ENCODE measurements around the gene CAMSAP1.

Gene CAMSAP1

GRCh38 chr9:135826188-135826545 lies 81.2 kb downstream of the CAMSAP1 start:
- H4K8ac ChIP-seq (ENCODE audit: low read length) = no peak overlapping the region
- no peak for DNase-seq
- no peak overlapping the region for H3K4me3 ChIP-seq (ENCODE audit: insufficient read depth in 1 of 2, low read depth in 1 of 2, low read length in 2 of 2)
- H3K9ac ChIP-seq (ENCODE audit: low read length) = no peak overlapping the region
- no peaks in the 10 kb centered on the region for H3K27me3 ChIP-seq (ENCODE audit: control insufficient read depth in 1 of 2, insufficient read depth in 1 of 2, low read length in 2 of 2)
- no peak overlapping the region for H2BK120ac ChIP-seq (ENCODE audit: low read depth, low read length)
- no peak overlapping the region for H2BK12ac ChIP-seq (ENCODE audit: low read length in 2 of 2)
- H3K23ac ChIP-seq (ENCODE audit: low read length in 2 of 2) = no peak overlapping the region
- H3K18ac ChIP-seq (ENCODE audit: low read depth in 1 of 2, low read length in 2 of 2) = no peak overlapping the region
- peaks cover 2% of the 10 kb centered on the region for H3K4me1 ChIP-seq (ENCODE audit: control insufficient read depth, insufficient read depth, low read depth, low read length)
- no peak overlapping the region for H3K4ac ChIP-seq (ENCODE audit: low read depth in 1 of 2, low read length in 2 of 2)
- H3K9me3 ChIP-seq (ENCODE audit: control insufficient read depth, low read length) = peaks cover 9% of the 10 kb centered on the region
- H2AK5ac ChIP-seq (ENCODE audit: low read length, severe bottlenecking) = no peak overlapping the region
- no peak overlapping the region for H2AFZ ChIP-seq (ENCODE audit: low read depth, low read length)
- H2BK5ac ChIP-seq (ENCODE audit: low read depth, low read length, poor library complexity, severe bottlenecking) = no peak overlapping the region
- H3K36me3 ChIP-seq (ENCODE audit: control insufficient read depth in 1 of 2, insufficient read depth in 2 of 2, low read depth in 1 of 2, low read length in 2 of 2) = peaks cover 37 to 46% of the 10 kb centered on the region in 2 experiments
- WGBS = 97% methylated on average over 14 of the region's 14 CpGs
- no peak overlapping the region for H3K27ac ChIP-seq (ENCODE audit: low read length, poor library complexity, severe bottlenecking)
- H2BK15ac ChIP-seq (ENCODE audit: low read depth, poor library complexity, severe bottlenecking) = no peak overlapping the region
- H4K91ac ChIP-seq (ENCODE audit: low read length) = no peak overlapping the region
- peaks cover 47% of the 10 kb centered on the region for H3K79me1 ChIP-seq (replicated peaks; ENCODE audit: low read length, poor library complexity, severe bottlenecking)
- peak overlapping the region in 1 of 2 experiments; percentile 45 for H3K14ac ChIP-seq (ENCODE audit: low read length in 2 of 2)
- no peak overlapping the region for H3K4me2 ChIP-seq (ENCODE audit: low read length, poor library complexity, severe bottlenecking)

GRCh38 chr9:135825435-135826187 lies 81.7 kb downstream of the CAMSAP1 start:
- Histone ChIP-seq H2BK15ac (ENCODE audit: low read depth, poor library complexity, severe bottlenecking) (no peak overlapping the region), H3K23ac (ENCODE audit: low read length in 2 of 2) (no peak overlapping the region), H4K8ac (ENCODE audit: low read length) (no peak overlapping the region), H3K36me3 (ENCODE audit: control insufficient read depth in 1 of 2, insufficient read depth in 2 of 2, low read depth in 1 of 2, low read length in 2 of 2) (peaks cover 43 to 52% of the 10 kb centered on the region in 2 experiments), H4K91ac (ENCODE audit: low read length) (no peak overlapping the region), H3K4ac (ENCODE audit: low read depth in 1 of 2, low read length in 2 of 2) (no peak overlapping the region), H3K27ac (ENCODE audit: low read length, poor library complexity, severe bottlenecking) (no peak overlapping the region), H2AFZ (ENCODE audit: low read depth, low read length) (no peak overlapping the region), H3K79me1 (replicated peaks; ENCODE audit: low read length, poor library complexity, severe bottlenecking) (peaks cover 52% of the 10 kb centered on the region), H2BK120ac (ENCODE audit: low read depth, low read length) (no peak overlapping the region), H3K4me3 (ENCODE audit: insufficient read depth in 1 of 2, low read depth in 1 of 2, low read length in 2 of 2) (no peak overlapping the region), H3K9ac (ENCODE audit: low read length) (no peak overlapping the region), H3K4me1 (ENCODE audit: control insufficient read depth, insufficient read depth, low read depth, low read length) (peaks cover 2% of the 10 kb centered on the region), H3K27me3 (ENCODE audit: control insufficient read depth in 1 of 2, insufficient read depth in 1 of 2, low read length in 2 of 2) (no peaks in the 10 kb centered on the region), H2BK5ac (ENCODE audit: low read depth, low read length, poor library complexity, severe bottlenecking) (no peak overlapping the region), H3K9me3 (ENCODE audit: control insufficient read depth, low read length) (peaks cover 9% of the 10 kb centered on the region), H2BK12ac (ENCODE audit: low read length in 2 of 2) (no peak overlapping the region), H3K14ac (ENCODE audit: low read length in 2 of 2) (peak overlapping the region in 1 of 2 experiments; percentile 45), H2AK5ac (ENCODE audit: low read length, severe bottlenecking) (no peak overlapping the region), H3K4me2 (ENCODE audit: low read length, poor library complexity, severe bottlenecking) (no peak overlapping the region), H3K18ac (ENCODE audit: low read depth in 1 of 2, low read length in 2 of 2) (no peak overlapping the region)
- no peak for DNase-seq
- 97% methylated on average over 25 of the region's 25 CpGs for WGBS

- Histone ChIP-seq H3K4ac (ENCODE audit: low read depth in 1 of 2, low read length in 2 of 2) (no peak overlapping the region), H2AFZ (ENCODE audit: low read depth, low read length) (no peak overlapping the region), H3K27ac (ENCODE audit: low read length, poor library complexity, severe bottlenecking) (no peak overlapping the region), H2BK12ac (ENCODE audit: low read length in 2 of 2) (no peak overlapping the region), H4K91ac (ENCODE audit: low read length) (no peak overlapping the region), H2BK120ac (ENCODE audit: low read depth, low read length) (no peak overlapping the region), H3K4me1 (ENCODE audit: control insufficient read depth, insufficient read depth, low read depth, low read length) (peaks cover 2% of the 10 kb centered on the region), H3K9me3 (ENCODE audit: control insufficient read depth, low read length) (no peaks in the 10 kb centered on the region), H3K27me3 (ENCODE audit: control insufficient read depth in 1 of 2, insufficient read depth in 1 of 2, low read length in 2 of 2) (no peaks in the 10 kb centered on the region), H3K23ac (ENCODE audit: low read length in 2 of 2) (no peak overlapping the region), H3K36me3 (ENCODE audit: control insufficient read depth in 1 of 2, insufficient read depth in 2 of 2, low read depth in 1 of 2, low read length in 2 of 2) (peaks cover 65 to 66% of the 10 kb centered on the region in 2 experiments), H3K18ac (ENCODE audit: low read depth in 1 of 2, low read length in 2 of 2) (no peak overlapping the region), H3K4me3 (ENCODE audit: insufficient read depth in 1 of 2, low read depth in 1 of 2, low read length in 2 of 2) (no peak overlapping the region), H3K79me1 (replicated peaks; ENCODE audit: low read length, poor library complexity, severe bottlenecking) (peaks cover 55% of the 10 kb centered on the region), H3K14ac (ENCODE audit: low read length in 2 of 2) (no peak overlapping the region), H2BK5ac (ENCODE audit: low read depth, low read length, poor library complexity, severe bottlenecking) (no peak overlapping the region), H3K9ac (ENCODE audit: low read length) (no peak overlapping the region), H3K4me2 (ENCODE audit: low read length, poor library complexity, severe bottlenecking) (no peak overlapping the region), H2AK5ac (ENCODE audit: low read length, severe bottlenecking) (no peak overlapping the region), H4K8ac (ENCODE audit: low read length) (no peak overlapping the region), H2BK15ac (ENCODE audit: low read depth, poor library complexity, severe bottlenecking) (no peak overlapping the region)
- WGBS = 98% methylated on average over 12 of the region's 12 CpGs
- no peak for DNase-seq
Measured at GRCh38 chr9:135823036-135823435, 84.3 kb downstream of the CAMSAP1 start.

GRCh38 chr9:135822374-135822755 lies 85.0 kb downstream of the CAMSAP1 start:
- Histone ChIP-seq H2BK15ac (ENCODE audit: low read depth, poor library complexity, severe bottlenecking) (no peak overlapping the region), H3K4ac (ENCODE audit: low read depth in 1 of 2, low read length in 2 of 2) (no peak overlapping the region), H4K8ac (ENCODE audit: low read length) (no peak overlapping the region), H3K9me3 (ENCODE audit: control insufficient read depth, low read length) (no peaks in the 10 kb centered on the region), H2BK120ac (ENCODE audit: low read depth, low read length) (no peak overlapping the region), H3K18ac (ENCODE audit: low read depth in 1 of 2, low read length in 2 of 2) (no peak overlapping the region), H3K79me1 (replicated peaks; ENCODE audit: low read length, poor library complexity, severe bottlenecking) (peaks cover 55% of the 10 kb centered on the region), H2AFZ (ENCODE audit: low read depth, low read length) (no peak overlapping the region), H2BK12ac (ENCODE audit: low read length in 2 of 2) (no peak overlapping the region), H2AK5ac (ENCODE audit: low read length, severe bottlenecking) (no peak overlapping the region), H3K23ac (ENCODE audit: low read length in 2 of 2) (no peak overlapping the region), H3K27ac (ENCODE audit: low read length, poor library complexity, severe bottlenecking) (no peak overlapping the region), H3K4me3 (ENCODE audit: insufficient read depth in 1 of 2, low read depth in 1 of 2, low read length in 2 of 2) (no peak overlapping the region), H3K4me2 (ENCODE audit: low read length, poor library complexity, severe bottlenecking) (no peak overlapping the region), H3K4me1 (ENCODE audit: control insufficient read depth, insufficient read depth, low read depth, low read length) (peaks cover 2% of the 10 kb centered on the region), H2BK5ac (ENCODE audit: low read depth, low read length, poor library complexity, severe bottlenecking) (no peak overlapping the region), H4K91ac (ENCODE audit: low read length) (no peak overlapping the region), H3K14ac (ENCODE audit: low read length in 2 of 2) (no peak overlapping the region), H3K27me3 (ENCODE audit: control insufficient read depth in 1 of 2, insufficient read depth in 1 of 2, low read length in 2 of 2) (no peaks in the 10 kb centered on the region), H3K9ac (ENCODE audit: low read length) (no peak overlapping the region), H3K36me3 (ENCODE audit: control insufficient read depth in 1 of 2, insufficient read depth in 2 of 2, low read depth in 1 of 2, low read length in 2 of 2) (peaks cover 67 to 73% of the 10 kb centered on the region in 2 experiments)
- no peak for DNase-seq
- 98% methylated on average over 18 of the region's 18 CpGs for WGBS
